ENCODE measurements around the gene ADRA2C. TPM values are rescaled to one million over a fixed set of nuclear protein-coding genes. Genes with fewer than 3 reads are reported as not detected.

Gene ADRA2C
- total and polyA plus RNA-seq, 9 of the 15 experiments (the other 6 are each of a cell fraction or from before 2014, with no cell fraction given) = 0.06 to 0.58 (median 0.14) TPM; not detected in 2

DNA sequence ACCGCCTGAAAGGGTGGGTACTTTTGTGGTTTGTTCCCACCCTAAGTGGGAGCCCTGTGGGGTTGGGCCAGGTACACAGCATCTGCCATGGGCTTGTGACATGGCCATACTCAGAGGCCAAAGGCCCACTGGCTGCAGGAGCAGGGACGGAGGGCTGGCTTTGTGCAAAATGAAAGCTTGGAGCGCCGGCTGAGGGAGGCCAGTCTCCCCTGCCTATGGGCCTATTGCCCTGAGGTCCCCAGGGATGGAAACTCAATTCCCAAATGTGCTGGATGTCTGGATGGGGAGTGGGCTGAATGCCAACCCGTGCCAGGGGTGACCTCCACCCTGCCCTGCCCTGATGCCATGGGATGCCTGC, 10.8 kb downstream of the ADRA2C start (continued):
- no peak for TF ChIP-seq RREB1 (CRISPR knock-in tag; IDR thresholded peaks at IDR 0.05)
- TF ChIP-seq ZNF695 (CRISPR knock-in tag; IDR thresholded peaks at IDR 0.05) = no peak
- TF ChIP-seq HDAC1 (IDR thresholded peaks at IDR 0.05) = no peak
- TF ChIP-seq ZFP91 (CRISPR knock-in tag; IDR thresholded peaks at IDR 0.05) = no peak
- TF ChIP-seq SP1 (CRISPR knock-in tag; IDR thresholded peaks at IDR 0.05) = no peak
- TF ChIP-seq POLR2AphosphoS2 (IDR thresholded peaks at IDR 0.05; ENCODE audit: low read length) = no peak
- no peak for TF ChIP-seq POLR2H (tag; IDR thresholded peaks at IDR 0.05; ENCODE audit: low read depth)
- no peak for TF ChIP-seq SP2 (IDR thresholded peaks at IDR 0.05; ENCODE audit: extremely low read depth, low read depth, low read length, poor library complexity, severe bottlenecking)
- TF ChIP-seq ARID3A (IDR thresholded peaks at IDR 0.05; ENCODE audit: borderline replicate concordance, low read depth, low read length) = no peak

Data from K562 (cell line).